Central memory CD8-positive, alpha-beta T cell (primary cell): ENCODE results near the gene GPR108.
A peak's percentile ranks its signal among the peaks of the same experiment; 100 is the strongest.

Experiments used
- ATAC-seq: fragments of 150-1000 bp; cut with Tn5 transposase; replicated peaks from 2 replicates; pipeline ENCODE4 v1.10.0; 2022; ENCODE audit warnings: mild to moderate bottlenecking, moderate FRiP score, moderate number of reproducible peaks; ENCODE audit not compliant: poor library complexity, severe bottlenecking; ENCODE audit errors: extremely low read depth
- DNase-seq, 2 donors: peaks; one replicate each; pipeline ENCODE4 v3.0.0; 2021; ENCODE audit warnings: low spot score in 2 of 2
- H3K27ac Mint-ChIP-seq: one replicate; pipeline ENCODE4 v1.8.0; 2022; ENCODE audit warnings: low read depth, mild to moderate bottlenecking, moderate library complexity, mixed read lengths
- H3K27me3 Mint-ChIP-seq: one replicate; pipeline ENCODE4 v1.8.0; 2022; ENCODE audit warnings: mixed read lengths
- H3K36me3 Mint-ChIP-seq: one replicate; pipeline ENCODE4 v1.8.0; 2022; ENCODE audit warnings: mild to moderate bottlenecking, moderate library complexity, mixed read lengths; ENCODE audit not compliant: insufficient read depth
- H3K4me1 Mint-ChIP-seq: one replicate; pipeline ENCODE4 v1.8.0; 2022; ENCODE audit warnings: mixed read lengths
- H3K4me3 Mint-ChIP-seq: one replicate; pipeline ENCODE4 v1.8.0; 2022; ENCODE audit warnings: mild to moderate bottlenecking, moderate library complexity, mixed read lengths
- H3K9me3 Mint-ChIP-seq: one replicate; pipeline ENCODE4 v1.8.0; 2022; ENCODE audit warnings: mixed read lengths

GPR108 gene

GRCh38 chr19:6719992-6720368 is 17.4 kb downstream of the GPR108 start:
- Mint-ChIP-seq H3K4me1 (peaks cover 28% of the 10 kb centered on the region), H3K36me3 (peaks cover 4% of the 10 kb centered on the region), H3K9me3 (no peaks in the 10 kb centered on the region), H3K27ac (peak overlapping the region; percentile 2), H3K27me3 (no peaks in the 10 kb centered on the region), H3K4me3 (no peak overlapping the region)
- DNase-seq (no peak), ATAC-seq (no peak)

GRCh38 chr19:6719540-6719861 is 17.9 kb downstream of the GPR108 start:
- Mint-ChIP-seq H3K4me3 (no peak overlapping the region), H3K36me3 (peaks cover 4% of the 10 kb centered on the region), H3K27me3 (no peaks in the 10 kb centered on the region), H3K27ac (peak overlapping the region; percentile 2), H3K9me3 (no peaks in the 10 kb centered on the region), H3K4me1 (peaks cover 23% of the 10 kb centered on the region)
- ATAC-seq: no peak
- no peak for DNase-seq

- no peaks in the 10 kb centered on the region for H3K9me3 Mint-ChIP-seq
- peaks cover 4% of the 10 kb centered on the region for H3K36me3 Mint-ChIP-seq
- H3K27me3 Mint-ChIP-seq: no peaks in the 10 kb centered on the region
- DNase-seq (no peak), ATAC-seq (peak; percentile 24)
- H3K4me3 Mint-ChIP-seq: no peak overlapping the region
- H3K4me1 Mint-ChIP-seq: peaks cover 22% of the 10 kb centered on the region
- H3K27ac Mint-ChIP-seq: peak overlapping the region; percentile 2
Observed at GRCh38 chr19:6718741-6719539, 18.4 kb downstream of the GPR108 start.

DNA sequence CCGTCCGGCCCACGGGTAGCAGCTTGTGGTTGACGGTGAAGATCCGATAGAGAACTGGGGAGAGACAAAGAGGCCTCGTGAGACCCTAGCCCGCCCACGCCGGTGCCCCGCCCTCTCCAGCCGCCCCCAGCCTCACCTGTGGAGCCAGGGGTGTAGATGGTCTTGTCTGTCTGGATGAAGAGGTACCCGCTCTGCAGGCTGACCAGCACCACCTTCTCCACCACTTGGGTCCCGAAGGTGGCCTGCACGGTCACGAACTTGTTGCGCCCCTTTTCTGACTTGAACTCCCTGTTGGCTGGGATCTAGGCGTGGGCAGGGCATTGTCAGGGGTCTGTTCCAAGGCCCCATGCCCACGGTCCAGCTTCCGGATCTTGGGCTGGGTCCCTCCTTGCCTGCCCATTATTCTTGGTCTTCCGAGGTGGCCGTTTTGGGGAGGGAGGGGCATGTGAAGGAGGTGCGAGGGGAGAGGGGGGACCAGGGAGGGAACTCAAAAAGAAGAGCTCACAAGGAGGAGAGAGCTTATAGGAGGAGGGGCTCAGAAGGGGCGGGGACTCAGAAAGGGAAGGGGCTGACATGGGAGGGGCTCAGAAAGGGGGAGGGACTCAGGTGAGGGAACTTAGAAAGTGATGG is 19.2 kb downstream of the GPR108 start:
- ATAC-seq: no peak
- H3K36me3 Mint-ChIP-seq: peaks cover 4% of the 10 kb centered on the region
- peaks cover 17% of the 10 kb centered on the region for H3K4me1 Mint-ChIP-seq
- H3K27me3 Mint-ChIP-seq: no peaks in the 10 kb centered on the region
- H3K9me3 Mint-ChIP-seq: no peaks in the 10 kb centered on the region
- H3K4me3 Mint-ChIP-seq: no peak overlapping the region
- no peak for DNase-seq
- no peak overlapping the region for H3K27ac Mint-ChIP-seq

- Mint-ChIP-seq H3K9me3 (no peaks in the 10 kb centered on the region), H3K4me3 (no peak overlapping the region), H3K27me3 (no peaks in the 10 kb centered on the region), H3K4me1 (peaks cover 17% of the 10 kb centered on the region), H3K27ac (peak overlapping the region; percentile 60), H3K36me3 (peaks cover 4% of the 10 kb centered on the region)
- DNase-seq (no peak), ATAC-seq (no peak)
Observed at GRCh38 chr19:6717441-6717971, 19.9 kb downstream of the GPR108 start.

- no peak for DNase-seq
- no peak for ATAC-seq
- Mint-ChIP-seq H3K4me1 (peaks cover 17% of the 10 kb centered on the region), H3K27ac (peak overlapping the region; percentile 60), H3K9me3 (no peaks in the 10 kb centered on the region), H3K4me3 (no peak overlapping the region), H3K27me3 (no peaks in the 10 kb centered on the region), H3K36me3 (peaks cover 4% of the 10 kb centered on the region)
Observed at GRCh38 chr19:6717036-6717435, 20.3 kb downstream of the GPR108 start.

GRCh38 chr19:6716610-6716970 is 20.8 kb downstream of the GPR108 start:
- no peak overlapping the region for H3K4me3 Mint-ChIP-seq
- DNase-seq (no peak), ATAC-seq (no peak)
- no peaks in the 10 kb centered on the region for H3K9me3 Mint-ChIP-seq
- H3K27ac Mint-ChIP-seq: no peak overlapping the region
- peaks cover 17% of the 10 kb centered on the region for H3K4me1 Mint-ChIP-seq
- peaks cover 4% of the 10 kb centered on the region for H3K36me3 Mint-ChIP-seq
- peaks cover 1% of the 10 kb centered on the region for H3K27me3 Mint-ChIP-seq

GRCh38 chr19:6714749-6715555 is 22.4 kb downstream of the GPR108 start:
- H3K27me3 Mint-ChIP-seq: peaks cover 18% of the 10 kb centered on the region
- H3K9me3 Mint-ChIP-seq: no peaks in the 10 kb centered on the region
- DNase-seq (no peak), ATAC-seq (no peak)
- no peak overlapping the region for H3K27ac Mint-ChIP-seq
- no peak overlapping the region for H3K4me3 Mint-ChIP-seq
- peaks cover 4% of the 10 kb centered on the region for H3K36me3 Mint-ChIP-seq
- H3K4me1 Mint-ChIP-seq: peaks cover 26% of the 10 kb centered on the region

- DNase-seq (no peak), ATAC-seq (no peak)
- Mint-ChIP-seq H3K27ac (no peak overlapping the region), H3K27me3 (peaks cover 27% of the 10 kb centered on the region), H3K9me3 (no peaks in the 10 kb centered on the region), H3K36me3 (peaks cover 5% of the 10 kb centered on the region), H3K4me3 (no peak overlapping the region), H3K4me1 (peaks cover 24% of the 10 kb centered on the region)
Observed at GRCh38 chr19:6713773-6714692, 23.3 kb downstream of the GPR108 start.

- ATAC-seq (no peak), DNase-seq (no peak)
- H3K27me3 Mint-ChIP-seq: peaks cover 37% of the 10 kb centered on the region
- no peaks in the 10 kb centered on the region for H3K9me3 Mint-ChIP-seq
- no peak overlapping the region for H3K4me3 Mint-ChIP-seq
- H3K36me3 Mint-ChIP-seq: peaks cover 7% of the 10 kb centered on the region
- peaks cover 24% of the 10 kb centered on the region for H3K4me1 Mint-ChIP-seq
- H3K27ac Mint-ChIP-seq: no peak overlapping the region
Observed at GRCh38 chr19:6712692-6713670, 24.4 kb downstream of the GPR108 start.

GRCh38 chr19:6712231-6712630 is 25.1 kb downstream of the GPR108 start:
- no peak for ATAC-seq
- H3K27ac Mint-ChIP-seq: no peak overlapping the region
- H3K4me3 Mint-ChIP-seq: no peak overlapping the region
- peaks cover 3% of the 10 kb centered on the region for H3K36me3 Mint-ChIP-seq
- peaks cover 44% of the 10 kb centered on the region for H3K27me3 Mint-ChIP-seq
- no peak for DNase-seq
- no peaks in the 10 kb centered on the region for H3K9me3 Mint-ChIP-seq
- peaks cover 18% of the 10 kb centered on the region for H3K4me1 Mint-ChIP-seq
